NCI-H226 (cell line): ENCODE results near the gene GTF2H4.

Experiments used
- DNase-seq: peaks from one replicate; pipeline ENCODE4 v3.0.0-alpha.2; 2015

GTF2H4 gene

DNA sequence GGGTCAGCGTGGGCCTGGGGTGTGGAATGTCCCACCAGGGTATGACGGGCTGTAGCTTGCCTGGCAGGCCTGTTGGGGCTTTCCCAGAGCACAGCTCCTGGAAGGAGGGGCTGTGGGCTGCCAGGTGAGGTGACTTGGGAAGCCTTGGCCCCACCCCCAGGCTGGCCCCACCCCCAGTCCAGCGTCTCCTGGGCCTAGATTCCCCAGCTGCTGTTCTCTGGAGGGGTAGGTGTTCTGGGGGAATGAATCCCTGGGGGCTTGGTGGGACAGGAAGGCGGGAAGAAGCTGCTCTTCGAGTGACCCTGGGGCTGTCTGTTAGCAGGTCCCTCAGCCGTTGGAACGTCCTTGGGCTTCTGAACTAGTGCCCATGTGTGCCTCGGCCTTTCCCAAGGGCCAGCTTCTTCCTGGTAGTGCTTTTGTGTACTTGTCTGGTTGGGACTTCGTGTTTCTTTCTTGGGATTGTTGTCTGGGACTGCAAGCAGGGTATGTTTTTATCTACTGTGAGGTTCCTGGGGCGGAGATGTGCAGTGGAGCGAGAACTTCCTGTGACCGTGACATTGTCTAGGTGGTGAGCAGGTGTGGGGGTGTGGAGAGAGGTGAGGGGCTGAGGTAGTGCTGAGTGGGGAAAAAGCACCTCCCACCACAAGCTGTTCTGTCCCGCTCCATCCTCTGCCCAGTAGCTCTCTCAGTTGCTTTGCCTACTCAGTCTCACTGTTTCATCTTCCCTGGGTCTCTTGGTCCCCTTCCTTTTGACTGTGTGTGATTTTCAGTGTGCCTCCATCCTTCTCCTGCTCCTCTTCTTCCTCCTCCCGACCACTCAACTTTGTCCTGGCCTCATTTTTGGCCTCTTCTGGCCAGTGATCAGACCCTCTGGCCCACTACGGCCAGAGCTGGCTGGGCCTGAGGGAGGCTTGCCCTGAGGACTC lies 25.0 kb upstream of the GTF2H4 start:
- DNase-seq, result no peak

DNA sequence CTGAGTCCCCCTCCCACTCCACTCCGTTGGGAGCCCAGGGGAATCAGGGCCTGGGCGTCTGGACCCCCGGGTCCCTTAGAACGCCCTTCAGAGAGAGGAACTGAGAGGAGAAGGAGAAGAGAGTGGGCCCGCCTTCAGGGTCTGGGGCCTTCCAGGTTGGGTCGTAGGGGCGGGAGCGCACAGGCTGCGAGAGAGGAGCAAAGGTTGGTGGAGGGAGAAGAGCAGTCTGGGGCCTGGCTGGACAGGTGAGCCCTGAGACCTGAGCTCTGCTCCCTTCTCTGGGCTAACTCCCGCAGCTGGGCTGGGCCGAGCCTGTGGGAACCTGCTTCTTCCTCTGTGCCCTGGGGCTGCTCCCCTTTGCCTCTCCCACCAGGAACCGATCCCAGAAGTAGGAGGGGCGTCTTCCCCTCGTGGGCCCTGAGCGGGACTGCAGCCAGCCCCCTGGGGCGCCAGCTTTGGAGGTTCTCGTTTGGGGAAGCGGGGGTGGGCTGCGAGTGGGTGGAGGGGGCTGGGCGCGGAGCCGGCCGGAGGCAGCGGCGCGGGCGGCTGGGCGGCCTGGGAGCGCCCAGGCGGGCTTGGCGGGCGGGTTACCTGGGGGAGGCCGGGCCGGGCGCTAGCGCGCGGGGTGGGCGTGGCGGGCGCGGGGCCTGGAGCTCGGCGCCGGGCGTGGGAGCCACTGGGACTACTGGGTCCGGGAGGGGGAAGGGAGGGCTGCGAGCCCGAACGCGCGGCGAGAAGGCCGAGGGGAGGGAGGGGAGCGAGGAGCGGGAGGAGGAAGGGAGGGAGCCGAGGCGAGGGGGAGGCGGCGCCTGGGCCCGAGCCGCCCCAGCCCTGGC lies 24.1 kb upstream of the GTF2H4 start, which contains the start of gene DDR1:
Gene DDR1, plus strand, starts transcription at position 835 of the 836 bp plus-strand sequence. CDS start 4,211 bp downstream, outside the sequence.
- DNase-seq, result peak; percentile 76

DNA sequence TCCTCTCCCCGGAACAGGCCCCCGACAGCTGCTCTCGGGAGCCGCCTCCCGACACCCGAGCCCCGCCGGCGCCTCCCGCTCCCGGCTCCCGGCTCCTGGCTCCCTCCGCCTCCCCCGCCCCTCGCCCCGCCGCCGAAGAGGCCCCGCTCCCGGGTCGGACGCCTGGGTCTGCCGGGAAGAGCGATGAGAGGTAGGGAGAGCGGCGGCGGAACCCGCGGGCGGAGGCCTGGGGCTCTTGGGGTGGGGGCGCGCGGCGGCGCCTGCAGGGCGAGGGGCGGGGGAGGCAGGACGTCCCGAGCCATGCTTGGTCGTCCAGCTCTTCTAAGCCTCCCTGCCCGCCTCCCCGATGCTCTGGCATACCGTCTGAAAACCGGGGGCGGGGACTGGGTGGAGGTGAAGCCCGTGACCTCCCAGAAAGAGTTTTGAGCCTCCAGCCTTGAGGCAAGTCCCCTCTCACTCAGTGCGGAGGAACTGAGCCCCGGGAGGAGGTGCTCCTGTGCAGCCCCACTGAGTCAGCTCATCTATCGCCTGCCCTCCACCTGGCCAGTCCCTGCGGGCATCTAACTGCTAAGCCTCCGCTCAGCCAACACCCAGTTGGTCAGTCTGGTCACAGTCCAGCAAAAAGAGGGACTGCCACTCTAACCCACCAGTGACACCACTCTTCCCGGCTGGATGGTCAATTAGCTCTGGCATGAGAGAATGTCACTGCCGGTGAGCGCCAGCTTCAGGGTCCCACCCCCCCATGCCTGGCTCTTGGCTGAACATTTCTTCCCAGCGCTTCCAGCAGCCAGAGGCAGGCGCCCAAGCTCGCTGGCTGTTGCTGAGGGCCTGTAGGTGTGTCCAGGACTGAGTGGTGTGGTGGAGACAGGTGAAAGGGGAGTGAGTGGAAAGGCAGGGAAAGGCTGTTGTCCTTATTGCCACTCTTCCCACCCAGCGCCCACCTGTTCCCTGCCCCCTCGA lies 23.2 kb upstream of the GTF2H4 start:
- DNase-seq, result peak; percentile 48

DNA sequence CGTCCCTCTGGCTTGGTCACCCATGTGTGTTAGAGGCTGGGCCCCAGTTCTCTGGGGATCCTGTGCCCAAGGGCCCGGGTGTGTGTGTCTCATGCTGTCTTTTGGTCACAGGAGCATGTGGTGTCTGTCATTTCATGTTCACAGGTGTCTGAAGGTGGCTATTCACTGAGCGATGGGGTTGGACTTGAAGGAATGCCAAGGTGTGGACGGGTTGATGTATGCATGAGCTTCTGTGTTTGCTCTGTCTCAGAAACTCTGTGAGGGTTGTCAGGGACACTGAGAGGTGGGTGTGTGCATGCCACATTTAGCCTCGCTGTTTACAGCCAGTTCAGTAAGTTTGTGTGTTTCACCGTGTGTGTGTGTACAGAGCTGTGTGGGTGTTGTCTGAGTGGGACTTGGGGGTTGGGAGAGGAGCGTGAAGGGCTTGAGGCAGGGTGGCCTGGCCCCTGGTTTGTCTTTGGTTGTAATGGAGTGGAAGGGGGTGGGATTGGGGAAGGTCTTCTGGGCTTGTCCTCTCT lies 22.5 kb upstream of the GTF2H4 start:
- DNase-seq, result peak; percentile 30

DNA sequence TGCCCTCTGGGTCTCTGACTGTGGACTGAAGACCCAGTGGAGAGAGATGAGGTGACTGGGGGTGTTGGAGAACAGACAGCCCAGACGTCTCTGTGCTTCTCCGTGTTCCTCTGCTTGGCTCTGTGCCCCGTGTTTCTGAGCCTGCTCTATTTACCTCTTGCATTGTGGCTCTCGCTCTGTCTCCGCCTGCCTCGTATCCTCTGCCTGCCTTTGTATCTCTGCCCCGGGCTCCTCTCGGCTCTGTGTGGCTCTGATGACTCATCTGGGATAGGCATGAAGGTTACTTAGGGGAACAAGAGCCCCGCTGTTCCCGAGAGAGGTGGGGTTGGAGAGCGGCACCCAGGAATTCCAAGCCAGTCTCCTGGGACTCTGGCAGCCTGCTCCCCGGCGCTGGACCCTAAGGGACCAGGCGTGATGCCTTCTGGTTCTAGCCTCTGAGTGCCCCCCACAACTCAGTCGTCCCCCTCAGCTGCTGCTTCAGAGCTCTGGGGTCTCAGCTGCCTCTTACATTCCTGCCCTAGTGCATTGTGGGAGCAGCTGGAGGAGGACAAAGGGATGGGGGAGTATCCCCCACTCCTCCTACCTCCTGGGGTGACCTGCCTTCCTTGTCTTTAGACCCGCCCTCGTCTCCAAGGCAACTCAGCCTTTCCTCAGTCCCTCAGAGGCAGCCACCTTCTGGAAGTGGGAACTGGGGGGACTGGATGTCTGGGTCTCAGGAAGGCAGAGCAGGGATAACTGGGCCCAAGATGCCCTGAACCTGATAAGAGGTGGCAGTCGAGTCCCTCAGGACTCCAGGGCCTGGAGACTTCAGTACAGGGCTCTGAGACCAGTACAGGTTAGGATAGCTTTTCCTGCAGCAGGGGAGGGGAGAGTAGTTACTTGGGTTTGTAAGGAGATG lies 21.8 kb upstream of the GTF2H4 start:
- peak; percentile 92 for DNase-seq

DNA sequence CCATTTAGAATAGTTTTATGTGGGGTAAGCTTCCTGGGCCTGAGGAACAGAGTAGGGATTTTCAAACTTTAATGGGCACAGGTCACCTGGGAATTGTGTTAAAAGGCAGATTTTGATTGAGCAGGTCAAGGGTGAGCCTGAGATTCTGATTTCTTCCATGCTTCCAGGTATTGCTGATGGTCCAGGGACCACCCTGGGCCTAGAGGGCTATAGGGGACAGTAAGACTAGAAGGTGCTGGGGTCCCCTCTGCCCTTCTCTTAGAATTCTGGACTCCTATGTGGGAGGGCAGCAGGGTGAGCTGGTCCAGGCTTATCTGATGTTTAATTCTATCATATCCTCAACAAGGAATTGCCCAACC lies 21.1 kb upstream of the GTF2H4 start:
- no peak for DNase-seq

DNA sequence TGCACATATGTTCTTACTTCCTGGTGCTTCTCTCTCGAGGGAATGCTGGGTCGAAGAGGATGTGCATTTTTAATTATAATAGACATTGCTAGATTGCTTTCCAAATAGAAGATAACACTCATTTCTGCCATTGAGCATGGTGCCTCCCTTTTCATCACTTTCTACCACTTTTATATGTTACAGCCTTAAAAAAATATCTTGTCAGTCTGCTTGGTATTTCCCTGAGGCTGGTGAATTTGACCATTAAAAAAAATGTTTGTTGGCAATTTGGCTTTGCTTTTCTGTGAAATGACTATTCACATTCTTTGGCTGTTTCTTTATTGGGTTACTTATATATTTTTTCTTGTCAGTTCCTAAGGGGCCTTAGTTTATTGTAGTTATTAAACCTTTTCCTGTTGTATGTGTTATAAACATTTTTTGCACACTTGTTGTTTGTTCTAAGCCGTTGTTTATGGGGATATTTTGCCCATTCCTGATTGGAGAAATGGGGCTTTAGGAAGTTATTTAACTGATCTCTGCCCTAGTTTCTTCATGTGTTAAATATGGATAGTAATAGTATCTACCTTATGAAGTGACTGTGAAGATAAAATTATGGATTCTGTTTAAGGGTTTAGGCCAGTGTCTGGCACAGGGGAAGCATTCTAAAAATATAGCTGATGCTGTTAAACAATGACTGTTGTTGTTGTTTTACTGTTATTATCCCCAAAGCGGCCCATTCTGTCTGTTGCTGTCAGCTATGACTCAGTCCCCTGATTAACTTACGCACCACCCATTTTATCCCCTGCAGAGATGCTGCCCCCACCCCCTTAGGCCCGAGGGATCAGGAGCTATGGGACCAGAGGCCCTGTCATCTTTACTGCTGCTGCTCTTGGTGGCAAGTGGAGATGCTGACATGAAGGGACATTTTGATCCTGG lies 19.8 kb upstream of the GTF2H4 start:
- DNase-seq, result no peak

DNA sequence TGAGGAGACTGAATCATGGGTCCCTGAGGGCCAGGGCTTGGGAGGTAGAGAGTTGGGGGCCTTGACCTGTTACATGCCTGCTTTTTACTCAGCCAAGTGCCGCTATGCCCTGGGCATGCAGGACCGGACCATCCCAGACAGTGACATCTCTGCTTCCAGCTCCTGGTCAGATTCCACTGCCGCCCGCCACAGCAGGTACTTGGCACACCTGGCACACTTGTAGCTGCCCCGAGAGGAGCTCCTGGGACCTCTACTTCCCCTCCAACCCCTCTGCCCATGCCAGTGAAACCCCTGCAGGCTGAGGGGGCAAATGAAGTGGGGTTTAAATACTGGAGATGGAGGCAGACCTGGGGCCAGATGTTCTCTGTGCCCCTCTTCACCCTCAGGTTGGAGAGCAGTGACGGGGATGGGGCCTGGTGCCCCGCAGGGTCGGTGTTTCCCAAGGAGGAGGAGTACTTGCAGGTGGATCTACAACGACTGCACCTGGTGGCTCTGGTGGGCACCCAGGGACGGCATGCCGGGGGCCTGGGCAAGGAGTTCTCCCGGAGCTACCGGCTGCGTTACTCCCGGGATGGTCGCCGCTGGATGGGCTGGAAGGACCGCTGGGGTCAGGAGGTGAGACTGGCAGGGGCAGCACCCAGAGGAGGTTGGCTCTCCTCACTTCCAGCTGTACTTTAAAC lies 19.1 kb upstream of the GTF2H4 start:
- no peak for DNase-seq

DNA sequence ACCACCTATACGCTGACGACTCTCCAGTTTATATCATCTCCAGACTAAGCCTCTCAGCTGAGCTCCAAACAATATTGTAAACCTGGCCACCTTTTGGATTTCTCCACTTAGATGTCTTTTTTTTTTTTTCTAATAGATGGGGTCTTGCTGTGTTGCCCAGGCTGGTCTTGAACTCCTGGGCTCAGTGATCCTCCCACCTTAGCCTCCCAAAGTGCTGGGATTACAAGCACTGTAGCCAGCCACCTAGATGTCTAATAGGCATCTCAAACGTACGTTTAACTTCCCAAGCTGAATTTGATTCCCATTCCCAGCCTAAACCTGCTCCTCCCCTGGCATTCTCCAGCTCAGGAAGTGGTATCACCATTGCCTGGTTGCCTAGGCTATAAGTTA lies 18.5 kb upstream of the GTF2H4 start:
- DNase-seq, result no peak

DNA sequence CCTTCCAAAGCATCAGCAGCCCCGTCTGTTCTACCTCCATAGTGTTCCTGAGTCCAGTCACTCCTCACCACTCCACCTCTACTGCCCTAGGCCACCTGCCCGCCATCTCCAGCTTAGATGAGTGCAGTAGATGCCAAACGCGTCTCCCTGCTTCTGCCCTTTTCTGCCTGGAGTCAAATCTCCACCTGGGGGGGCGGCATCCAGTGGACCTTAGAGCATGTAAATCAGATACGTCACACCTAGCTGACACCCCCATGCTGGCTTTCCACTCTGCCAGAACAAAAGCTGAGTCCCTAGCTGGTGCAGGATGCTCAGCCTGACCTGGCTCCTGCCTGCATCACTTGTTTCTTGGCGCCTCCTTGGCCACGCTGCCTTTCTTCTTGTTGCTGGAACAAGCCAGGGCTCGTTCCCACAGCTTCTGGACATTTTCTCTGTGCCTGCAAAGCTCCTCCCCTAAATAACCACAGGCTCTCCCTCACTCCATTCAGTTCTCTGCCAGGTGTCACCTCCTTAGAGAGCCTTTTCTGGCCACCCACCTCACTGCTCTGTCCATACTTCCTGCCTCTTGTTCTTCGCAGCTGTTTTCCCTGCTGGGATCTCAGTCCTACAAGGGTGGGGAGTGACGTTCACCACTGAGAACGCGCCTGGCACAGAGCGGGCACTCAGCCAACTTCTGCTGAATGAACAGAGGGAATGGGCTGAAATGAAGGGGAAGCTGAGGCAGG lies 17.9 kb upstream of the GTF2H4 start:
- no peak for DNase-seq

DNA sequence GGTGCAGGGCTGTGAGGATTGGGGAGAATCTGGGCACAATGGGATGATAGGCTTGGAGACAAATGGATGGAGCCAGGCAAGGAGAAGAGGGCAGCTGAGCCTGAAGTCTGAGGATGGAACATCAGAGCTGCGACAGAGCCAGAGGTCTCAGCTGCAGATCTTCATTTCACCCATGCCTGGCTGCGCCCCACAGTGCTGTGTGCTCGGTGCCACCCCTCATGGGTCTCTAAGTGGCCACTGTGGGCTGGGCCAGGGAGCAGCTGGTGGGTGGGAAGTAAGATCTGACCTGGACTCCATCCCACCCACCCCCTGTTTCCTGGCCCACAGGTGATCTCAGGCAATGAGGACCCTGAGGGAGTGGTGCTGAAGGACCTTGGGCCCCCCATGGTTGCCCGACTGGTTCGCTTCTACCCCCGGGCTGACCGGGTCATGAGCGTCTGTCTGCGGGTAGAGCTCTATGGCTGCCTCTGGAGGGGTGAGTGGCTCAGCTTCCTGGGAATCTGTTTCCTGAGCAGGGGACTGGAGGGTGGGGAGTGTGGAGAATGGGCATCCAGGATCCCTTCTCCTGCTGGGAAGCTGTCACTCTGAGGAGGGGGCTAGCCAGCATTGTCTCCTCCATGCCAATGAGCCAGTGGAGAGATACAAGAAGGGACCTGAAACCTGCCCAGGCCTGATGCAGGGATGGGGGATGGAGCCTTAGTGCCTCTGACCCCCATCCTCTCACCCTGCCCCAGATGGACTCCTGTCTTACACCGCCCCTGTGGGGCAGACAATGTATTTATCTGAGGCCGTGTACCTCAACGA lies 17.2 kb upstream of the GTF2H4 start:
- no peak for DNase-seq

DNA sequence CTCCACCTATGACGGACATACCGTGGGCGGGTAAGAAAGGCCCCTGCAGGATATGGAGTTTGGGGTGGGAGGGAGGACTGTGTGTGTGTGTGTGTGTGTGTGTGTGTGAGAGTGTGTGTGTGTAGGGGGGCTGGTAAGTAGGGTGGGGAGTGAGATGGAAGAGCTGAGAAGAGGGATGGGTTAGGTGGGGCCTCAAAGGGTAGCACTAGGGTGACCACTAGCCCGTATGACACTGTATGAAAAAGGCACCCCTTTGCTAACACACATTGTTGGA lies 16.6 kb upstream of the GTF2H4 start:
- no peak for DNase-seq

DNA sequence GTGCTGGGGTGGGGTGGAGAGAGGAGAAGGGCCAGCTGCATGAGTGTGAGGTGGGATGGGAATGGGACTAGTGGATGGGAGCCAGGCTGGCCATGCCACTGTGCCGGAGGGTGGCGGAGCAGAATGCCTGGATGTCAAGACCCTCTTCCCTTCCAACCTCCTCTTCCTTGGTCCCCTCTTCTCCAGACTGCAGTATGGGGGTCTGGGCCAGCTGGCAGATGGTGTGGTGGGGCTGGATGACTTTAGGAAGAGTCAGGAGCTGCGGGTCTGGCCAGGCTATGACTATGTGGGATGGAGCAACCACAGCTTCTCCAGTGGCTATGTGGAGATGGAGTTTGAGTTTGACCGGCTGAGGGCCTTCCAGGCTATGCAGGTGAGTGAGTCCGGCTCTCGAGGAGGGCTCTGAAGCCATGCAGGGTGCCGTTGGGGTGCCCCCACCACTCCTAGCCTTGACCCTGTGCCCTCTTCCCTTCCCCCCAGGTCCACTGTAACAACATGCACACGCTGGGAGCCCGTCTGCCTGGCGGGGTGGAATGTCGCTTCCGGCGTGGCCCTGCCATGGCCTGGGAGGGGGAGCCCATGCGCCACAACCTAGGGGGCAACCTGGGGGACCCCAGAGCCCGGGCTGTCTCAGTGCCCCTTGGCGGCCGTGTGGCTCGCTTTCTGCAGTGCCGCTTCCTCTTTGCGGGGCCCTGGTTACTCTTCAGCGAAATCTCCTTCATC lies 16.0 kb upstream of the GTF2H4 start:
- no peak for DNase-seq

DNA sequence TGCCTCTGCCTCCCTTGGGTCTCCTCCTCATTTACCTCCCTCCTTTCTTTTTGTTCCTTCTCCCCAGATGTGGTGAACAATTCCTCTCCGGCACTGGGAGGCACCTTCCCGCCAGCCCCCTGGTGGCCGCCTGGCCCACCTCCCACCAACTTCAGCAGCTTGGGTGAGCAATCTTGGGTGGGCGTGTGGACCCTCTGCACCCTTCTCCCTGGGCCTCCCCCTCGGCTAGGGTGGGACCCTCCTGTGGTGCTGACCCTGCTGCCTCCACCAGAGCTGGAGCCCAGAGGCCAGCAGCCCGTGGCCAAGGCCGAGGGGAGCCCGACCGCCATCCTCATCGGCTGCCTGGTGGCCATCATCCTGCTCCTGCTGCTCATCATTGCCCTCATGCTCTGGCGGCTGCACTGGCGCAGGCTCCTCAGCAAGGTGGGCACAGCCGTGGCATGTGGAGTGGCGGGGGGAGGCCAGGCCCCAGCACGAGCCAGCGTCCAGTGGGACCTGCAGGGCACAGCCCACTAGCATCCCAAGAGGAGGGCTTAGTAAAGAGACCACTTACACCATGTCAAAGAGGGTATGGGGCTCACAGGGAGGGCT lies 14.9 kb upstream of the GTF2H4 start:
- DNase-seq, result no peak

DNA sequence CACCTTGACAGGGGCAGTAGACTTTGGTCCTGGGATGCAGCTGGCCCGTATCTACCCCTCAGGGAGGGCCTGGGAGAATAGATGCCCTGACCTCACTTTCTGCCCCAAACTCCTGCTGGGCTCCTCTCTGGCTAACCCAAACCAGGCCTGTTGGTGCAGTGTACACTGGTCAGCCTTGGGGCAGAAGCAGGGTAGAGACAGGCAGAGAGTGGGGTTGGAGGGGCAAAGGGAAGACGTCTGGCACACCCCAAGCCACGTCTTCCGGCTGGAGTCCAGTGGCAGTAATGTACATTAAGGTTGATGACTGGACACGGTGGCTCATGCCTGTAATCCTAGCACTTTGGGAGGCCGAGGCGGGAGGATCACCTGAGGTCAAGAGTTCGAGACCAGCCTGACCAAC lies 14.3 kb upstream of the GTF2H4 start:
- no peak for DNase-seq

DNA sequence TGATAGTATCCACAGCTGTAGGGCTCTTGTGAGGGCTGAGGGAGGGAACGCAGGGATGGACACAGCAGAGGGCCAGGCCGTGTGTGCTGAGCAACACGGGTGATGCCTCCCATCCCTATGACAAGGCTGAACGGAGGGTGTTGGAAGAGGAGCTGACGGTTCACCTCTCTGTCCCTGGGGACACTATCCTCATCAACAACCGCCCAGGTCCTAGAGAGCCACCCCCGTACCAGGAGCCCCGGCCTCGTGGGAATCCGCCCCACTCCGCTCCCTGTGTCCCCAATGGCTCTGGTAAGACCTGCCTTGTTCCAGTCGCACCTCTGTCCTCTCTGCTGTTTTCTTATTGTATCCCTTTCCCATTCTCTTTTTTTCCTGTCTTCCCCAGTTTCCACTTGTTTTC lies 13.6 kb upstream of the GTF2H4 start:
- DNase-seq, result no peak

DNA sequence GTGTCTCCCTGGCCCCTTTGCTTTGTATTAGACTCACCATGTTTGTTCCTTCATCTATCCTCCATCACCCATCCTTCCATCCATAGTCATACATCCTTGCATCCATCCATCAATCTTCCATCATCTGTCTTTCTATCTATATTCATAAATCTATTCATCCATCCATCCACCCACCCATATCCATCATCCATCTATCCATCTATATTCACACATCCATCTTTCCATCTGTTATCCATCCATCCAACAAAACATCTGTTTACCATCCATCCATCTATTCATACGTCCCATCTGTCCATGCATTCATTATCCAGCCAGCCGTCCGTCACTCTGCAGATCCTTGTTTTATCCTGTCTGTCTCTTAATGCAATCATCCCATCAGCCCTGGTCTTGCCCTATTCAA lies 13.1 kb upstream of the GTF2H4 start:
- DNase-seq, result no peak
